GM18498 (cell line): ENCODE results near the gene NPIPB2.

Source experiments
- ATAC-seq: cut with Tn5 transposase; IDR thresholded peaks from one replicate; pipeline ENCODE4 v1.9.1; 2021; ENCODE audit warnings: mild to moderate bottlenecking, moderate library complexity; ENCODE audit not compliant: unreplicated experiment

NPIPB2 gene

DNA sequence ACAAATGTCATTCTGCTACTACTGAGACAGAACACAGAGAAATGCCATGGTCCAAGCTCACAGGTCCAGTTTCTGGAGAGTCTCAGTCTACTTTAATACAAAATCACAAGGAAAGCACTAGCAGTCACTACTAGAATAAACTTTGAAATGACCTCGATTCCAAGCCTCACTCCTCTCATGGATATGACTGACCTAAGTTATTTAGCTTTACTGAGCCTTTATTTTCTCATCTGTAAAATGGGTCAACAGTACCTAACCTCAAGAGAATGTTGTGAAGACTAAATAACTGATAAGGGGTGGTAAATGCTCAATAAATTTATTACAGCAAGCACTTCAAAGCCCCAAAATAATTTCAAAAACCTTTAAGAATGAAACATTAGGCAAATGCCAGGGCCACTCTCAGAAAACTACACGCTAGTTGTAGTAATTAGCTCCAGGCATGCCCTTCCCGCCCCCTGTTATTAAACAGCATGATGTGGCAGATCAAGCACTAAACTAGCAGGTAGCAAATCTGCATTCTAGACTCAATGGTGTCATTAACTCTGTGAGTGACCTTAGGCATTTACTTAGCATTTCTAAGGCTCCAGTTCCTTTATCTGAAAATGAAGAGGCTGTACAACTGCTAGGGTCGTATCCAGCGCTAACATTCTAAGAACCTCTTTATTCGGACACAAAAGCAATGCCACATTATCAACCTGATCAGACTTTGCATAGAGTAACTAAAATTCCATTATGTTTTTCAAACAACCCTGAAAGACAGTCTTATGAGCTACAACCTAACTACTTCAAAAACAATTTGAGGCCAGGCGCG, 34.5 kb downstream of the NPIPB2 start:
- no peak for ATAC-seq

DNA sequence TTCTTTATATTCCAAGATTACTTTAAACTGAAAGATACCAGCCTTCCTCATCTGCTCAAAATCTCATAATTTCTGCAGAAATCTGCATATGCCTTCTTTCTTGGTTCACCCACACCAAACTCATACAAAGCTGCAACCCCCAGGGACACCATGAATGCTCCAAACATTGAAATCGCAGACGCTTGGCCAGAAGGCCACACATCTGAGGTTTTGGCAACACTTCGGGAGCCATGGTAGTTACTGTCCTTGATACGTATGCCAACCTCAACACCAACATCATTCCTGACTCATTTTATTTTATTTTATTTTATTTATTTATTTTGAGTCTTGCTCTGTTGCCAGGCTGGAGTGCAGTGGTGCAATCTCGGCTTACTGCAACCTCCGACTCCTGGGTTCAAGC, 37.9 kb downstream of the NPIPB2 start:
- ATAC-seq = no peak

DNA sequence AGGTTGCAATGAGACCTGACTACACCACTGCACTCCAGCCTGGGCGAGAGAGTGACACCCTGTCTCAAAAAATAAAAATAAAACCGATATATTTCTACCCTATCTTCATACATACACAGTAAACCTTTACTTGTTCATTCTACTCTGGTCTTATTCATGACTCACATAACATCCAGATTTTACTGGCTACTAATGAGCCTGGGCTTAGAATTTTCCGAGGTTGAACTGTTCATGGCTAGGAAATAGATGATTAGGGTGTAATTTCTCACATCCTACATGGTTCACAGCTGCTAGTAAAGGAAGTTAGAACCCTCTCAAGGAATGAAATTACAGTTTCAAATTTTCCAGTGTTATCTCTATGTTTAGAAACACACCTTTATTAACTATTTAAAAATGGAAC, 40.8 kb downstream of the NPIPB2 start:
- no peak for ATAC-seq

DNA sequence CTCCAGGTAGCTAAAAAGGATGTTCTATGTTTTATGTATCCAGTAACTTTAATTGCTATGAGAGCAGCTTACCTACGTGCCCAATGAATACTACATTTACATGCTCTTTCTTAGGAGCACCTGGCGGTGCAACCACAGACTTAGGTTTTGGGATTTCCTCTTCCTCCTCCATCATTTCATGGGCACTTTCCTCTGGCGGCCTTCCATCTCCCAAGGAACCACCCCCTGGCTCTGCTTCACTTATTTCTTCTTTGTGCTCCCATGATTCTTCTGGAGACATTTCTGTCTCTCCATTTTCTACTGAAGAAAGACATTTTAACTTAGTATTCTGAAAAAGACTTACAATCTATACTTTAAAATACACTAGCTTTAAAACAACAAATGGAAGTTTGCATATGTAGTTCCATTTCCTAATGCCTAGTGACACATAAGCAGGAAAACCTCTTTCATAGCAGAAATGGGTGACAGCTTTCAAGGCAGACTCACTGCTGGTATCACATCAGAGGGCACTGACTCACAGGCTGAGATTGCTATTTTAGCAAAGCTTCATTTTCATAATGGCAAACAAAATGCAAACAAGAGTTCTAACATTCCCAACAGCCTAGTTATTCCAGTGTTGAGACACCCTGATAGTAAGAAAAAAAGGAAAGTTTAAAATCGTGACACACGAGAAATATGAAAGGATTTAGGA, 45.2 kb downstream of the NPIPB2 start:
- ATAC-seq = no peak

DNA sequence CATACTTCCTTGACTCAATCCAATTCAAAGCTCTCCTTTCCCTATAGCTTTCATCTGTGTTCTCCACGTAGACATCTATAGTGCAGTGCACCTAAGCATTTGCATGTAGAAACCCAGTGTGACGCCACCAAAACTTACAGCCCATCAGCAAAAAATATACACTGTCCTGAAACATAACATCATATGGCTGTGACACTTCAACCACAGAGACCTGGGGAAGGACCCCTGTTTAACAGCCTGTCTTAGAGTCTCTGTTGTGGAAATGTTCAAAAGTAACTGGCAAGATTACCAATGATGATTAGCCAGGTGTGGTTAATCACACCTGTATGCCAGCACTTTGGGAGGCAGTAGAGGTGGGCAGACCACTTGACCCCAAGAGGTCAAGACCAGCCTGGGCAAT, 48.3 kb downstream of the NPIPB2 start:
- ATAC-seq = no peak

DNA sequence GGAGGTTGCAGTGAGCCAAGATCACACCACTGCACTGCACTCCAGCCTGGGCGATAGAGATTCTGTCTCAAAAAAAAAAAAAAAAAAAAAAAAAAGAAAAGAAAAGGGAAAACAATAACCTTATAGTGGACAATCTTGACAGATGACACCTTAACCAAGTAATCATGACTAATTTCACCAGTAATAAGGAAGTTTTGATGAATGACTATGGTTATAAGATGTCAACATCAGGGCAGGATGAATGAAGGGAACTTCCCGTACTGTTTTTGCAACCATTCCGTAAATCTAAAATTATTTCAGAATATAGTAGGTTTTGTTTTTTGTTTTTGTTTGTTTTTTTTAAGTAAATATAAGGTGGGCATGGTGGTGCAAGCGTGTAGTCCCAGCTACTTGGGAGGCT, 49.1 kb downstream of the NPIPB2 start:
- no peak for ATAC-seq

DNA sequence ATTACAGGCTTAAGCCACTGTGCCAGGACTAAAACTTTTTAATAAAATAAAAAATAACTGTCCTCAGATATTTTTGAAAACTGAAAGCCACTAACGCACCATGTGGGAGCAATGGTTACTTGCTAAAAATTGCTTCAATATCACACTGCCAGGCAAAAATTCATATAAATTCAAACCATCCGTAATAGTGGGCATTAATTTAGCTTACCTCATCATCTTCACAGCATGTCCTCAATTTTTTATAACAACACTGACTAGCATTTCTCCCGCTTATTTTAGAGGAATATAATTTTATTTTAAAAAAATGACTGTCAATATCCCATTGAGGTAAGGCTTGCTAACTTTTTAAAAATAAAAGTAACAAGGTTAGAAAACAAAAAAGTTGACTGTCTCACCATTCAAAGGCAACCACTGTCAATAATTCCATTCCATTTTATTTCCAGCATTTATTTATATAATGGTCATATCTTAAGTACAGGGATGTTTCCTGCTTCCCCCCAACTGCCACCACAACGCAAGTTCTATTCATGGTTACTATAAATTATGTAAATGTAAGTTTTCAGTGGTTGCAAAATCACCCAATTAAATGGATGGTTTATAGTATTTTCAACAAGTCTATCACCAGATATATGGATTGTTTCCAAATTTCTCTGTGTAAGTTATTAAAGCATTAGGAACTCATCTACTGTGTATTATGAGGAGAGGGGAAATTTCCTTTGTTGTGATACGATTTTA, 51.4 kb downstream of the NPIPB2 start:
- ATAC-seq = no peak

DNA sequence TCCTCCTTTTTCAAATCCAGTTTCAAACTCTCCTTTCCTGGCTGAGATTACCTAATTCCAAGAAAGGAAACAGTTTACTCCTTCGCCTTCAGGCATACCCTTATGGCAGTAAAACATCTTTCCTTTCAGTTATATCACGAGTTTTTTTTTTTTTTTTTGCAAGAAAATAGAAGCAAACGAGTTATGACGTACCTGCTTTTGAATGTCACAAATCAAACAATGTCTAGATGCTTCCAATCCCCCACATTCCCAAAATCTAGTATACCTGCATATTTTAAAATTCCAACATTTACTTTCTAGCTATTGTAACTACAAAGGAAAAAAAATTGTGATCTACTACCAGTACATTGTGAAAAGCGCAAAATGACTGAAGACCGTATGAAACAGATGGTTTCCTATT, 55.0 kb downstream of the NPIPB2 start:
- no peak for ATAC-seq

DNA sequence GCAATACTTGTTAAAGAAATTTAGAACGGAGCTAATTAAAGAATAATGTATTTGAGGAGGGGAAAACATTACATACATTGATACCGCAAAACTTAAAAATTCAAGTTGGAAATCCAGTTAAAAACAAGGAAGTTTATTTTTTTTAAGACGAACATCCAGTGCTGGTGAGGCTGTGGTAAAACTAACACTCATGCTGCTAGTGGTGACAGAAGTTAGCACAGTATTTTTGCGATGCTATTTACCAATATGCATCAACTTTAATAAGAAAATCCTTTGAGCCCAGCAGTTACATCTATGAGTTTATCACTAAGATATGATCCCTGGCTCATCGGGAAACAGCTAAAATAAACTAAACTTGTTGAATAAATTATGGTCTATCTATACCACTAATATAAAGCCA, 57.8 kb downstream of the NPIPB2 start:
- no peak for ATAC-seq

DNA sequence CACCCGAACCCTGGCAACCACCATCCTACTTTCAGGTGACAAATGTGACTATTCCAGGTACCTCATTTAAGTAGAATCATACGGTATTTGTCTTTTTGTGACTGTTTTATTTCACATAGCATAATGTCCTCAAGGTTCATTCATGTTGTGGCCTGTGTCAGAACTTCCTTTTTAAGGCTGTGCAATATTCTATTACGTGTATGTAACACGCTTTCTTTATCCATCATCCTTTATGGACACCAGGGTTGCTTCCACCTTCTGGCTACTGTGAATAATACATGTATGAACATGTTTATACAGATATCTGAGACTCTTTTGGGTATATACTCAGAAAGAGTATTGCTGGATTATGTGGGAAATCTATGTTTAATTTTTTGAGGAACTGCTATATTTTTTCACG, 61.8 kb downstream of the NPIPB2 start:
- no peak for ATAC-seq

DNA sequence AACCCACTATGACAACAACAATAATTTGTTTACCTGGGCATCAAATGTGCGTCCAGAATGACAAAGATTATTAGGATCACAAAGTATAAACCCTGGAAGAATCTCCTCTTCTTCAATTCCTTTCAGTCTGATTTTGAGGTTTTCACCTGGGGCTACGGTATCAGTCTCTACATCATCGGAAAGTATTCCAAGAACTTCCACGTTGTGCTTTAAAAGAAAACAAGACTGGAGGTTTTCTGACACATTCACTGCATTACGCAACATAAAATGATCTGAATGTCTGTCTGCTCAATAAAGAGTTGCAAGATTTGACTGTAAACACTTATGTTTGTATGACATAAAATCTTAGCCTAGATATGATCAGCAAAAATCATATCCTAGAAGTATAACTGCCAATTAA, 64.5 kb downstream of the NPIPB2 start:
- ATAC-seq = no peak
